Astrocyte of the cerebellum (primary cell): Measurements from ENCODE around the gene TGFBR1.

Source experiments
- DNase-seq: peaks from one replicate; pipeline ENCODE4 v3.0.0-alpha.2; 2011; ENCODE audit warnings: low read depth
- H3K4me3 ChIP-seq: 2 replicates; pipeline ENCODE4 v1.5.1; 2011; ENCODE audit warnings: mild to moderate bottlenecking, low read depth, low read length, moderate library complexity
- CTCF ChIP-seq: IDR thresholded peaks from 2 replicates; pipeline ENCODE4 v1.5.1; 2012; ENCODE audit warnings: low read length, low read depth, moderate library complexity, mild to moderate bottlenecking; ENCODE audit errors: missing control alignments
- in situ Hi-C: cut with HindIII; loops from 2 replicates; pipeline ENCODE4 v1.10.0; 2017; ENCODE audit warnings: low sequenced_read_pairs

The TGFBR1 gene

GRCh38 chr9:99158629-99159028 is 53.7 kb downstream of the TGFBR1 start:
- no peak overlapping the region for H3K4me3 ChIP-seq
- in situ Hi-C loops: no loop called here
- no peak for DNase-seq
- TF ChIP-seq CTCF: no peak

- TF ChIP-seq CTCF: no peak
- no peak for DNase-seq
- H3K4me3 ChIP-seq: no peak overlapping the region
- in situ Hi-C loops: no loop called here
These were observed 55.3 kb downstream of the TGFBR1 start for GRCh38 chr9:99160173-99160572.

GRCh38 chr9:99162759-99163364 is 57.9 kb downstream of the TGFBR1 start:
- H3K4me3 ChIP-seq: no peak overlapping the region
- DNase-seq: peak; percentile 24
- in situ Hi-C loops: no loop called here
- TF ChIP-seq CTCF: peak; percentile 53

- in situ Hi-C loops: no loop called here
- no peak overlapping the region for H3K4me3 ChIP-seq
- no peak for DNase-seq
- no peak for TF ChIP-seq CTCF
These were observed 61.2 kb downstream of the TGFBR1 start for GRCh38 chr9:99166149-99166548.

- H3K4me3 ChIP-seq: no peak overlapping the region
- in situ Hi-C loops: no loop called here
- no peak for DNase-seq
- no peak for TF ChIP-seq CTCF
These were observed 62.2 kb downstream of the TGFBR1 start for GRCh38 chr9:99167119-99167518.

GRCh38 chr9:99167694-99168093 is 62.8 kb downstream of the TGFBR1 start:
- no peak overlapping the region for H3K4me3 ChIP-seq
- in situ Hi-C loops: no loop called here
- TF ChIP-seq CTCF: no peak
- no peak for DNase-seq
